Liver (tissue), 9 donors: ENCODE data around the gene NPTN. TPM values are rescaled to one million over a fixed set of nuclear protein-coding genes. Genes with fewer than 3 reads are reported as not detected.

Source experiments
- DNase-seq: peaks from one replicate; pipeline ENCODE4 v3.0.0-alpha.2; 2017; ENCODE audit warnings: low spot score
- H3K27ac ChIP-seq, 2 donors: one replicate each; pipeline ENCODE4 v1.7.0; 2013; ENCODE audit warnings: inconsistent platforms in 2 of 2, low read length in 2 of 2, control low read depth in 1 of 2, low read depth in 1 of 2, mild to moderate bottlenecking in 1 of 2
- H3K27me3 ChIP-seq, 4 donors: one replicate each; pipeline versions ENCODE4 v1.6.1 to v1.7.0; 2013; ENCODE audit warnings: low read length in 3 of 4, inconsistent platforms in 1 of 4, mild to moderate bottlenecking in 1 of 4, moderate library complexity in 1 of 4; ENCODE audit not compliant: control insufficient read depth in 4 of 4, insufficient read depth in 4 of 4
- H3K36me3 ChIP-seq, 4 donors: one replicate each; pipeline versions ENCODE4 v1.6.1 to v1.7.0; 2013; ENCODE audit warnings: low read length in 3 of 4, mild to moderate bottlenecking in 3 of 4, low read depth in 1 of 4, moderate library complexity in 1 of 4; ENCODE audit not compliant: control insufficient read depth in 4 of 4, insufficient read depth in 3 of 4
- H3K4me1 ChIP-seq, 4 donors: one replicate each; pipeline versions ENCODE4 v1.6.1 to v1.7.0; 2013; ENCODE audit warnings: low read length in 3 of 4, mild to moderate bottlenecking in 3 of 4, moderate library complexity in 1 of 4; ENCODE audit not compliant: control insufficient read depth in 4 of 4, insufficient read depth in 4 of 4
- H3K4me3 ChIP-seq, 3 donors: one replicate each; pipeline versions ENCODE4 v1.6.1 to v1.7.0; 2013; ENCODE audit warnings: low read length in 3 of 3, control low read depth in 1 of 3, low read depth in 1 of 3, mild to moderate bottlenecking in 1 of 3
- H3K9ac ChIP-seq, 2 donors: one replicate each; pipeline ENCODE4 v1.7.0; 2013; ENCODE audit warnings: low read length in 2 of 2, mild to moderate bottlenecking in 2 of 2, moderate library complexity in 2 of 2, control low read depth in 1 of 2, low read depth in 1 of 2
- H3K9me3 ChIP-seq, 4 donors: one replicate each; pipeline versions ENCODE4 v1.6.1 to v1.7.0; 2013; ENCODE audit warnings: low read length in 3 of 4; ENCODE audit not compliant: control insufficient read depth in 4 of 4
- EGR1 ChIP-seq, 2 donors: IDR thresholded peaks; 2 replicates each; pipeline ENCODE4 v1.6.1; 2016 to 2018; ENCODE audit warnings: antibody characterized with exemption in 2 of 2, low read depth in 2 of 2
- FOXA1 ChIP-seq: IDR thresholded peaks from 2 replicates; pipeline ENCODE4 v1.6.1; 2016; ENCODE audit warnings: antibody characterized with exemption
- FOXA2 ChIP-seq: IDR thresholded peaks from 2 replicates; pipeline ENCODE4 v1.6.1; 2016; ENCODE audit warnings: antibody characterized with exemption
- GABPA ChIP-seq, 2 donors: IDR thresholded peaks in 1 of 2; conservative IDR thresholded peaks in 1 of 2; 2 replicates each; pipeline ENCODE4 v1.6.1; 2016; ENCODE audit warnings: antibody characterized with exemption in 2 of 2, mild to moderate bottlenecking in 1 of 2, moderate library complexity in 1 of 2
- HNF4A ChIP-seq, 2 donors: conservative IDR thresholded peaks; 2 replicates each; pipeline ENCODE4 v1.6.1; 2016; ENCODE audit warnings: antibody characterized with exemption in 2 of 2, mild to moderate bottlenecking in 2 of 2
- HNF4G ChIP-seq: IDR thresholded peaks from 2 replicates; pipeline ENCODE4 v1.6.1; 2016; ENCODE audit warnings: antibody characterized with exemption
- JUND ChIP-seq, 2 donors: IDR thresholded peaks; 2 replicates each; pipeline ENCODE4 v1.6.1; 2016; ENCODE audit warnings: antibody characterized with exemption in 2 of 2
- NR2F2 ChIP-seq: IDR thresholded peaks from 2 replicates; pipeline ENCODE4 v1.6.1; 2016; ENCODE audit warnings: antibody characterized with exemption
- REST ChIP-seq: IDR thresholded peaks from 2 replicates; pipeline ENCODE4 v1.6.1; 2016; ENCODE audit warnings: antibody characterized with exemption, mild to moderate bottlenecking
- RXRA ChIP-seq, 2 donors: IDR thresholded peaks; 2 replicates each; pipeline ENCODE4 v1.6.1; 2017 to 2018; ENCODE audit warnings: antibody characterized with exemption in 2 of 2, mild to moderate bottlenecking in 1 of 2
- SP1 ChIP-seq: IDR thresholded peaks from 2 replicates; pipeline ENCODE4 v1.6.1; 2018; ENCODE audit warnings: antibody characterized with exemption, mild to moderate bottlenecking
- TAF1 ChIP-seq: conservative IDR thresholded peaks from 2 replicates; pipeline ENCODE4 v1.6.1; 2016; ENCODE audit warnings: antibody characterized with exemption, mild to moderate bottlenecking
- YY1 ChIP-seq: IDR thresholded peaks from 2 replicates; pipeline ENCODE4 v1.6.1; 2016; ENCODE audit warnings: antibody characterized with exemption, mild to moderate bottlenecking
- WGBS: extraction: QIAGEN DNeasy Blood & Tissue Kit; methylation state at CpG from one replicate; pipeline ENCODE4 v1.1.7; 2013; 5-methylcytosine and 5-hydroxymethylcytosine counted together
- polyA plus RNA-seq, 2 donors: library from polyadenylated mRNA; stranded (reverse) in 1 of 2; unstranded in 1 of 2; fragments of 200-250 nt in 1 of 2; fragments of >200 nt in 1 of 2; fragmentation: Nextera tagmentation in 1 of 2; extraction: Ambion mirVana in 1 of 2; gene quantifications; one replicate each; pipeline versions ENCODE4 v1.2.1 to v1.2.3, GENCODE V29; 2013 to 2015
- total RNA-seq, 2 donors: library from RNA; depleted of rRNA; stranded (reverse); fragments of >200 nt; gene quantifications; one replicate each; pipeline ENCODE4 v1.2.3, GENCODE V29; 2014
- TF ChIP-seq, protein P1 (sequence below): fragments of 150-350 bp; IDR thresholded peaks from 2 replicates; pipeline ENCODE4 v1.5.1; 2017; ENCODE audit warnings: improper control_type of control experiment, low read depth, low read length; ENCODE audit not compliant: missing input control
- TF ChIP-seq, protein P2 (sequence below): IDR thresholded peaks from 2 replicates; pipeline ENCODE4 v1.6.1; 2016; ENCODE audit warnings: antibody characterized with exemption
- TF ChIP-seq, protein P3 (sequence below): IDR thresholded peaks from 2 replicates; pipeline ENCODE4 v1.6.1; 2016; ENCODE audit warnings: antibody characterized with exemption
- TF ChIP-seq, protein P4 (sequence below): IDR thresholded peaks from 2 replicates; pipeline ENCODE4 v1.6.1; 2016; ENCODE audit warnings: antibody characterized with exemption
- donor health status: healthy.
- donor health status: healthy.
- donor health status: healthy.
- donor health status: healthy.
- donor health status: healthy.

NPTN gene
- total and polyA plus RNA-seq, 4 donors: 16.8 to 42.4 (median 33.9) TPM

- Histone ChIP-seq H3K27me3 (no peaks in the 10 kb centered on the region), H3K27ac (no peak overlapping the region), H3K4me1 (no peaks in the 10 kb centered on the region), H3K4me3 (no peak overlapping the region), H3K36me3 (peaks cover 0 to 19% (median 13%) of the 10 kb centered on the region in 4 donors), H3K9me3 (no peaks in the 10 kb centered on the region), H3K9ac (no peak overlapping the region)
- no peak for DNase-seq
- WGBS: 95% methylated on average over 5 of the region's 5 CpGs
- TF ChIP-seq HNF4A (conservative IDR thresholded peaks at IDR 0.05) (no peak), NR2F2 (no peak), SP1 (no peak), FOXA2 (no peak), TAF1 (no peak), RXRA (IDR thresholded peaks at IDR 0.05) (no peak)
These were observed 42.9 kb downstream of the NPTN start for GRCh38 chr15:73590263-73590662.

GRCh38 chr15:73589766-73590165, 43.4 kb downstream of the NPTN start:
- H3K27ac ChIP-seq: no peak overlapping the region
- no peak overlapping the region for H3K4me3 ChIP-seq
- peaks cover 0 to 21% (median 13%) of the 10 kb centered on the region in 4 donors for H3K36me3 ChIP-seq
- DNase-seq: no peak
- H3K9me3 ChIP-seq: no peaks in the 10 kb centered on the region
- no peaks in the 10 kb centered on the region for H3K27me3 ChIP-seq
- H3K9ac ChIP-seq: no peak overlapping the region
- 99% methylated on average over 1 of the region's 1 CpG for WGBS
- TF ChIP-seq GABPA (IDR thresholded peaks at IDR 0.05 in 1 of 2, conservative IDR thresholded peaks at IDR 0.05 in 1 of 2) (no peak), FOXA1 (no peak), EGR1 (IDR thresholded peaks at IDR 0.05; ENCODE audit: low read depth in 2 of 2) (no peak), NR2F2 (no peak), HNF4G (no peak), SP1 (no peak)
- H3K4me1 ChIP-seq: no peaks in the 10 kb centered on the region

DNA sequence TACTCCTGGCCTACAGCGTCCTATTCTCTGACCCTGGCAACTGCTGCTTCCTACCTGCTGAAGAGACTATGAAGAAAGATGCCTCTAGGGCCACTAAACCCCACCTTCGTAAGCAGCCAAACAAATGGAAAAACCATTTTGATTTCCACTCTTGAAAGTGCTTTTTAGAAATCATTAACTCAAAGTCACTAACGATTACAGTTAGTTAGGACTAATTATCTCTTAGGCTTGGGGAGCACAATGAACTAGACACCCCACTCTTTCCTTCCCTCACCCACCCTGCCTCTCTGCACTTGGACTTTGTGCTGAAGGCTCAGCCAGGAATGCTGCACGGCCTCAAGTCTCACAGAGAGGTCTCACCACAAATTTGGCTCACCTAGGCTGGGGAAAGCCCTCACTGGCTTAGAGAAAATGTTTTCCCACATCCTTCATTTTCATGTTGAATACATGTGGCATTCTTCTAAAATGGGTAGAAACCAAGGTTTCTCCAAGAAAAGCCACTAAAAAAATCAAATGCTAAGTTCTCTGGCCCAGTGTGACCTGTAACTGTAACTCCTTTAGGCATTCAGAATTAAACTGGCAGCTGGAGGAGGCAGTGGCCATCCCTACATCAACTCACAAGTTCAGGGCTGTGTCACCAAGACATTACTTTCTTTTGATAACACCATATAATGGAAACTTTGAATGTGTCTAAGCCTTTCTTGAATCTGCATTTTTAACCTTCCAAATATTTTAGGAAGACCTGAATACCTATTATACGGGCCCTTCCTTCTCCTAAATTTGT, 47.1 kb downstream of the NPTN start:
- H3K36me3 ChIP-seq: peaks cover 0 to 42% (median 24%) of the 10 kb centered on the region in 4 donors
- no peaks in the 10 kb centered on the region for H3K4me1 ChIP-seq
- H3K4me3 ChIP-seq: no peak overlapping the region
- H3K27me3 ChIP-seq: no peaks in the 10 kb centered on the region
- WGBS: 92% methylated on average over 5 of the region's 5 CpGs
- no peak overlapping the region for H3K27ac ChIP-seq
- TF ChIP-seq EGR1 (IDR thresholded peaks at IDR 0.05; ENCODE audit: low read depth in 2 of 2) (no peak), TAF1 (no peak), RXRA (IDR thresholded peaks at IDR 0.05) (no peak), JUND (IDR thresholded peaks at IDR 0.05) (no peak), GABPA (IDR thresholded peaks at IDR 0.05 in 1 of 2, conservative IDR thresholded peaks at IDR 0.05 in 1 of 2) (no peak), HNF4G (no peak), YY1 (no peak), REST (no peak), HNF4A (conservative IDR thresholded peaks at IDR 0.05) (no peak), FOXA2 (no peak), NR2F2 (no peak)
- TF ChIP-seq, protein P1, sequence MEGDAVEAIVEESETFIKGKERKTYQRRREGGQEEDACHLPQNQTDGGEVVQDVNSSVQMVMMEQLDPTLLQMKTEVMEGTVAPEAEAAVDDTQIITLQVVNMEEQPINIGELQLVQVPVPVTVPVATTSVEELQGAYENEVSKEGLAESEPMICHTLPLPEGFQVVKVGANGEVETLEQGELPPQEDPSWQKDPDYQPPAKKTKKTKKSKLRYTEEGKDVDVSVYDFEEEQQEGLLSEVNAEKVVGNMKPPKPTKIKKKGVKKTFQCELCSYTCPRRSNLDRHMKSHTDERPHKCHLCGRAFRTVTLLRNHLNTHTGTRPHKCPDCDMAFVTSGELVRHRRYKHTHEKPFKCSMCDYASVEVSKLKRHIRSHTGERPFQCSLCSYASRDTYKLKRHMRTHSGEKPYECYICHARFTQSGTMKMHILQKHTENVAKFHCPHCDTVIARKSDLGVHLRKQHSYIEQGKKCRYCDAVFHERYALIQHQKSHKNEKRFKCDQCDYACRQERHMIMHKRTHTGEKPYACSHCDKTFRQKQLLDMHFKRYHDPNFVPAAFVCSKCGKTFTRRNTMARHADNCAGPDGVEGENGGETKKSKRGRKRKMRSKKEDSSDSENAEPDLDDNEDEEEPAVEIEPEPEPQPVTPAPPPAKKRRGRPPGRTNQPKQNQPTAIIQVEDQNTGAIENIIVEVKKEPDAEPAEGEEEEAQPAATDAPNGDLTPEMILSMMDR: no peak
- TF ChIP-seq, protein P2, sequence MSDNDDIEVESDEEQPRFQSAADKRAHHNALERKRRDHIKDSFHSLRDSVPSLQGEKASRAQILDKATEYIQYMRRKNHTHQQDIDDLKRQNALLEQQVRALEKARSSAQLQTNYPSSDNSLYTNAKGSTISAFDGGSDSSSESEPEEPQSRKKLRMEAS: no peak
- TF ChIP-seq, protein P3, sequence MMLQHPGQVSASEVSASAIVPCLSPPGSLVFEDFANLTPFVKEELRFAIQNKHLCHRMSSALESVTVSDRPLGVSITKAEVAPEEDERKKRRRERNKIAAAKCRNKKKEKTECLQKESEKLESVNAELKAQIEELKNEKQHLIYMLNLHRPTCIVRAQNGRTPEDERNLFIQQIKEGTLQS: no peak
- TF ChIP-seq, protein P4, sequence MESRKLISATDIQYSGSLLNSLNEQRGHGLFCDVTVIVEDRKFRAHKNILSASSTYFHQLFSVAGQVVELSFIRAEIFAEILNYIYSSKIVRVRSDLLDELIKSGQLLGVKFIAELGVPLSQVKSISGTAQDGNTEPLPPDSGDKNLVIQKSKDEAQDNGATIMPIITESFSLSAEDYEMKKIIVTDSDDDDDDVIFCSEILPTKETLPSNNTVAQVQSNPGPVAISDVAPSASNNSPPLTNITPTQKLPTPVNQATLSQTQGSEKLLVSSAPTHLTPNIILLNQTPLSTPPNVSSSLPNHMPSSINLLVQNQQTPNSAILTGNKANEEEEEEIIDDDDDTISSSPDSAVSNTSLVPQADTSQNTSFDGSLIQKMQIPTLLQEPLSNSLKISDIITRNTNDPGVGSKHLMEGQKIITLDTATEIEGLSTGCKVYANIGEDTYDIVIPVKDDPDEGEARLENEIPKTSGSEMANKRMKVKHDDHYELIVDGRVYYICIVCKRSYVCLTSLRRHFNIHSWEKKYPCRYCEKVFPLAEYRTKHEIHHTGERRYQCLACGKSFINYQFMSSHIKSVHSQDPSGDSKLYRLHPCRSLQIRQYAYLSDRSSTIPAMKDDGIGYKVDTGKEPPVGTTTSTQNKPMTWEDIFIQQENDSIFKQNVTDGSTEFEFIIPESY: no peak
- H3K9me3 ChIP-seq: no peaks in the 10 kb centered on the region
- H3K9ac ChIP-seq: no peak overlapping the region
- DNase-seq: no peak
